ENCODE measurements around the gene SDHAF2.
A peak's percentile ranks its signal among the peaks of the same experiment; 100 is the strongest.

The SDHAF2 gene

GRCh38 chr11:61429691-61430582, at the start of gene SDHAF2, which contains the start of gene CPSF7 (continued):
- TF ChIP-seq ZBTB26 (tag by site-specific recombination; optimal IDR thresholded peaks at IDR 0.05) (peak; percentile 96), ZNF692 (tag by site-specific recombination; IDR thresholded peaks at IDR 0.05) (peak; percentile 77), ZNF777 (tag by site-specific recombination; IDR thresholded peaks at IDR 0.05; ENCODE audit: borderline replicate concordance) (no peak), ZNF239 (tag by site-specific recombination; IDR thresholded peaks at IDR 0.05) (no peak), ZNF133 (tag by site-specific recombination; IDR thresholded peaks at IDR 0.05) (no peak), ZBTB6 (tag by site-specific recombination; IDR thresholded peaks at IDR 0.05) (no peak; the same call in 1 of the 2 replicates), REST (tag by site-specific recombination; IDR thresholded peaks at IDR 0.05) (no peak), ZBTB20 (tag by site-specific recombination; IDR thresholded peaks at IDR 0.05) (peak; percentile 43; the same call in 1 of the 2 replicates), OSR2 (tag by site-specific recombination; IDR thresholded peaks at IDR 0.05) (no peak), HOXD13 (CRISPR knock-in tag; IDR thresholded peaks at IDR 0.05; ENCODE audit: borderline replicate concordance) (no peak), ZNF155 (tag by site-specific recombination; IDR thresholded peaks at IDR 0.05) (no peak)

GRCh38 chr11:61380884-61381283, 49.0 kb upstream of the SDHAF2 start:
- no peaks in the 10 kb centered on the region for H3K36me3 ChIP-seq (ENCODE audit: control insufficient read depth in 2 of 2, insufficient read depth in 1 of 2, low read length in 2 of 2)
- TF ChIP-seq ZNF16 (tag by site-specific recombination; IDR thresholded peaks at IDR 0.05; ENCODE audit: low read depth) (no peak), ZNF133 (tag by site-specific recombination; IDR thresholded peaks at IDR 0.05) (no peak), ZNF214 (tag by site-specific recombination; IDR thresholded peaks at IDR 0.05; ENCODE audit: borderline replicate concordance) (no peak), ZNF830 (tag by site-specific recombination; IDR thresholded peaks at IDR 0.05; ENCODE audit: low read depth) (no peak), ZNF37A (tag by site-specific recombination; IDR thresholded peaks at IDR 0.05) (no peak), ZNF837 (tag by site-specific recombination; IDR thresholded peaks at IDR 0.05) (no peak), OVOL3 (tag by site-specific recombination; IDR thresholded peaks at IDR 0.05) (no peak), GLIS1 (tag by site-specific recombination; IDR thresholded peaks at IDR 0.05) (no peak), INSM2 (tag by site-specific recombination; IDR thresholded peaks at IDR 0.05) (no peak), ZNF510 (tag by site-specific recombination; IDR thresholded peaks at IDR 0.05; ENCODE audit: insufficient replicate concordance) (no peak), ZNF571 (tag by site-specific recombination; IDR thresholded peaks at IDR 0.05) (no peak), ZNF555 (tag by site-specific recombination; conservative IDR thresholded peaks at IDR 0.05) (no peak)
- H3K9me3 ChIP-seq (ENCODE audit: control insufficient read depth, insufficient read depth, low read depth, low read length): no peaks in the 10 kb centered on the region
- H3K27ac ChIP-seq (ENCODE audit: extremely low read depth, low read depth, low read length): no peak overlapping the region
- no peak overlapping the region for H3K4me3 ChIP-seq (ENCODE audit: low read depth, low read length)
- CTCF ChIA-PET: interaction anchor here (0.6 to 7.2 kb wide), 6 partner anchors 45 to 549 kb away, joined by 3 to 210 read pairs (median 3); no protein-coding TSS in a partner anchor
- POLR2A ChIA-PET: interaction anchor here (2.3 kb wide), 1 partner anchor 19 kb away, joined by 7 read pairs; the partner anchor contains the start of genes CYB561A3 and TMEM138
- no peaks in the 10 kb centered on the region for H3K4me1 ChIP-seq (ENCODE audit: control insufficient read depth, insufficient read depth, low read length)

All from HEK293 (cell line).